ENCODE data around the gene FTL.

Gene FTL

GRCh38 chr19:48959341-48960239 lies 5.5 kb upstream of the FTL start:
- TF ChIP-seq CTCF (IDR thresholded peaks at IDR 0.05; ENCODE audit: insufficient read depth, low read length): no peak
- TF ChIP-seq SPI1 (IDR thresholded peaks at IDR 0.05; ENCODE audit: borderline replicate concordance, low read depth): peak; percentile 93
- no peak for TF ChIP-seq GABPA (IDR thresholded peaks at IDR 0.05; ENCODE audit: low read depth)
- TF ChIP-seq POLR2AphosphoS5 (IDR thresholded peaks at IDR 0.05; ENCODE audit: low read depth): peak; percentile 33; the same call in 1 of the 2 replicates
- no peak for TF ChIP-seq REST (IDR thresholded peaks at IDR 0.05; ENCODE audit: insufficient replicate concordance, low read depth)
- DNase-seq (ENCODE audit: low read depth in 1 of 2, low spot score in 1 of 2): peak; percentile 74 to 89
- Histone ChIP-seq H3K4me3 (replicated peaks; ENCODE audit: insufficient read depth, low read length) (no peak overlapping the region), H3K27me3 (ENCODE audit: insufficient read depth, poor library complexity, severe bottlenecking) (no peaks in the 10 kb centered on the region), H3K27ac (replicated peaks) (peak overlapping the region; percentile 60)

- DNase-seq (ENCODE audit: low read depth in 1 of 2, low spot score in 1 of 2): no peak
- Histone ChIP-seq H3K4me3 (replicated peaks; ENCODE audit: insufficient read depth, low read length) (no peak overlapping the region), H3K27me3 (ENCODE audit: insufficient read depth, poor library complexity, severe bottlenecking) (no peaks in the 10 kb centered on the region), H3K27ac (replicated peaks) (peak overlapping the region; percentile 93)
- TF ChIP-seq REST (IDR thresholded peaks at IDR 0.05; ENCODE audit: insufficient replicate concordance, low read depth): no peak
- no peak for TF ChIP-seq GABPA (IDR thresholded peaks at IDR 0.05; ENCODE audit: low read depth)
- TF ChIP-seq POLR2AphosphoS5 (IDR thresholded peaks at IDR 0.05; ENCODE audit: low read depth): no peak
- no peak for TF ChIP-seq SPI1 (IDR thresholded peaks at IDR 0.05; ENCODE audit: borderline replicate concordance, low read depth)
- TF ChIP-seq CTCF (IDR thresholded peaks at IDR 0.05; ENCODE audit: insufficient read depth, low read length): no peak
These were observed 4.0 kb upstream of the FTL start for GRCh38 chr19:48961051-48961649.

GRCh38 chr19:48961673-48962028 lies 3.5 kb upstream of the FTL start:
- no peaks in the 10 kb centered on the region for H3K27me3 ChIP-seq (ENCODE audit: insufficient read depth, poor library complexity, severe bottlenecking)
- H3K4me3 ChIP-seq (replicated peaks; ENCODE audit: insufficient read depth, low read length): no peak overlapping the region
- H3K27ac ChIP-seq (replicated peaks): peak overlapping the region; percentile 93
- no peak for TF ChIP-seq POLR2AphosphoS5 (IDR thresholded peaks at IDR 0.05; ENCODE audit: low read depth)
- TF ChIP-seq GABPA (IDR thresholded peaks at IDR 0.05; ENCODE audit: low read depth): no peak
- no peak for TF ChIP-seq REST (IDR thresholded peaks at IDR 0.05; ENCODE audit: insufficient replicate concordance, low read depth)
- no peak for TF ChIP-seq CTCF (IDR thresholded peaks at IDR 0.05; ENCODE audit: insufficient read depth, low read length)
- TF ChIP-seq SPI1 (IDR thresholded peaks at IDR 0.05; ENCODE audit: borderline replicate concordance, low read depth): no peak
- no peak for DNase-seq (ENCODE audit: low read depth in 1 of 2, low spot score in 1 of 2)
